K562 (cell line): ENCODE data around the gene SRRT. TPM values are rescaled to one million over a fixed set of nuclear protein-coding genes. Genes with fewer than 3 reads are reported as not detected.

Experiments used
- ATAC-seq: fragments of 200-7000 bp; cut with Tn5 transposase; 3 replicates; pipeline ENCODE4 v1.9.1; 2020; ENCODE audit warnings: moderate library complexity
- BruUV-seq: library from RNA; stranded (reverse); fragments of 400-500 nt; replicated peaks from 2 replicates; lab custom pipeline; 2021; lab: Mats Ljungman, UMichigan
- CTCF ChIA-PET: fragments of 300-600 bp; formaldehyde crosslinking; extraction: SDS; loops from one replicate; lab custom pipeline; 2021; ENCODE audit warnings: low intra/inter-chr PET ratio; lab: Yijun Ruan, JAX
- POLR2A ChIA-PET: fragments of 300-600, 350-650 bp; sonication (Branson Sonifier 250); formaldehyde crosslinking; extraction: SDS; loops from one replicate; lab custom pipeline; 2021; ENCODE audit warnings: antibody characterized with exemption, inconsistent platforms; lab: Yijun Ruan, JAX
- DNase-seq, 4 experiments: peaks; one replicate each; pipeline versions ENCODE4 v3.0.0 to v3.0.0-alpha.2; 2011 to 2018; ENCODE audit warnings: low spot score in 3 of 4, mixed read lengths in 3 of 4; ENCODE audit errors: extremely low read depth in 1 of 4
- FAIRE-seq: peaks from 2 replicates; lab custom pipeline; 2011; peaks lifted over from hg19 to GRCh38; lab: Jason Lieb, UNC
- H2AFZ ChIP-seq: 2 replicates; pipeline ENCODE4 v1.6.0; 2011; ENCODE audit warnings: low read depth, low read length, control low read depth, inconsistent platforms
- H3K27ac ChIP-seq: fragments of 200-600 bp; 3 replicates; pipeline ENCODE4 v1.8.0; 2011; ENCODE audit warnings: low read depth, mild to moderate bottlenecking, control low read depth, inconsistent platforms, low read length, moderate library complexity, mixed read lengths; ENCODE audit errors: extremely low read depth
- H3K27me3 ChIP-seq, 2 experiments: fragments of 300-600 bp in 1 of 2; 2 replicates in 1 of 2; 3 replicates in 1 of 2; pipeline versions ENCODE4 v1.6.0 to v1.8.0; 2011; ENCODE audit warnings: inconsistent platforms in 2 of 2, low read length in 2 of 2, mild to moderate bottlenecking in 1 of 2, mixed read lengths in 1 of 2, moderate library complexity in 1 of 2; ENCODE audit not compliant: control insufficient read depth in 2 of 2, insufficient read depth in 2 of 2
- H3K36me3 ChIP-seq: fragments of 300-600 bp; 3 replicates; pipeline ENCODE4 v1.8.0; 2011; ENCODE audit warnings: mild to moderate bottlenecking, low read length, inconsistent platforms; ENCODE audit not compliant: control insufficient read depth, insufficient read depth
- H3K4me1 ChIP-seq, 2 experiments: fragments of 200-600 bp in 1 of 2; replicated peaks in 1 of 2; 2 replicates in 1 of 2; 3 replicates in 1 of 2; pipeline versions ENCODE4 v1.5.1 to v1.8.0; 2011; ENCODE audit warnings: inconsistent platforms in 2 of 2, low read length in 2 of 2, mild to moderate bottlenecking in 1 of 2, mixed read lengths in 1 of 2, moderate library complexity in 1 of 2; ENCODE audit not compliant: control insufficient read depth in 2 of 2, insufficient read depth in 2 of 2
- H3K4me2 ChIP-seq: 2 replicates; pipeline ENCODE4 v1.6.1; 2011; ENCODE audit warnings: low read length, control low read depth, inconsistent platforms, mixed read lengths; ENCODE audit not compliant: insufficient read depth
- H3K4me3 ChIP-seq: fragments of 200-600 bp; sonication (generic), shearing (Covaris generic); 2 replicates; pipeline ENCODE4 v1.5.1; 2016; ENCODE audit warnings: control low read depth, inconsistent platforms
- H3K79me2 ChIP-seq: fragments of 200-600 bp; 3 replicates; pipeline ENCODE4 v1.8.0; 2011; ENCODE audit warnings: low read length, inconsistent platforms; ENCODE audit not compliant: control insufficient read depth, insufficient read depth
- H3K9ac ChIP-seq, 2 experiments: 2 replicates each; pipeline versions ENCODE4 v1.6.0 to v1.6.1; 2011; ENCODE audit warnings: low read depth in 2 of 2, low read length in 2 of 2, control low read depth in 1 of 2, inconsistent platforms in 1 of 2, mild to moderate bottlenecking in 1 of 2, mixed read lengths in 1 of 2; ENCODE audit not compliant: insufficient read depth in 1 of 2
- H3K9me1 ChIP-seq: one replicate; pipeline ENCODE4 v1.6.0; 2011; ENCODE audit warnings: inconsistent platforms, mild to moderate bottlenecking, low read length, moderate library complexity; ENCODE audit not compliant: control insufficient read depth, insufficient read depth
- H3K9me3 ChIP-seq: replicated peaks from 2 replicates; pipeline ENCODE4 v1.5.1; 2011; ENCODE audit warnings: low read depth, low read length, inconsistent platforms; ENCODE audit not compliant: control insufficient read depth, insufficient read depth
- H4K20me1 ChIP-seq: replicated peaks from 2 replicates; pipeline ENCODE4 v1.6.1; 2011; ENCODE audit warnings: low read length, inconsistent platforms, mixed read lengths; ENCODE audit not compliant: control insufficient read depth, insufficient read depth
- ARID4B ChIP-seq: sonication (generic); formaldehyde crosslinking; IDR thresholded peaks from 2 replicates; pipeline ENCODE4 v1.8.0; 2022; ENCODE audit warnings: mild to moderate bottlenecking, missing genetic modification reagents
- E2F5 ChIP-seq: sonication (generic); formaldehyde crosslinking; IDR thresholded peaks from 2 replicates; pipeline ENCODE4 v1.8.0; 2022; ENCODE audit warnings: mild to moderate bottlenecking, missing genetic modification reagents
- EHMT2 ChIP-seq: fragments of 450-650 bp; IDR thresholded peaks from 2 replicates; pipeline ENCODE4 v1.6.1; 2018; ENCODE audit warnings: antibody characterized with exemption
- GABPB2 ChIP-seq: fragments of 250-450 bp; sonication (Bioruptor Pico); conservative IDR thresholded peaks from 2 replicates; pipeline ENCODE4 v1.5.1; 2021; ENCODE audit warnings: mild to moderate bottlenecking
- KDM2B ChIP-seq: fragments of 250-450 bp; sonication (Bioruptor Pico); IDR thresholded peaks from 2 replicates; pipeline ENCODE4 v1.8.0; 2021; ENCODE audit warnings: mild to moderate bottlenecking, moderate library complexity
- KLF13 ChIP-seq: fragments of 450-650 bp; IDR thresholded peaks from 2 replicates; pipeline ENCODE4 v1.6.1; 2016; ENCODE audit warnings: missing genetic modification characterization, low read depth, mild to moderate bottlenecking, missing compliant biosample characterization, moderate library complexity, borderline replicate concordance
- MBD2 ChIP-seq: sonication (generic); IDR thresholded peaks from 2 replicates; pipeline ENCODE4 v1.6.1; 2016; ENCODE audit warnings: low read depth, borderline replicate concordance
- POLR3A ChIP-seq: IDR thresholded peaks from 2 replicates; pipeline ENCODE4 v1.6.1; 2011; ENCODE audit warnings: borderline replicate concordance, mild to moderate bottlenecking, moderate library complexity; ENCODE audit not compliant: insufficient read length, insufficient read depth; ENCODE audit errors: extremely low read depth
- PTTG1 ChIP-seq: fragments of 450-650 bp; IDR thresholded peaks from 2 replicates; pipeline ENCODE4 v1.6.1; 2016; ENCODE audit warnings: low read depth, mild to moderate bottlenecking, missing genetic modification characterization, missing compliant biosample characterization
- RAD51 ChIP-seq: fragments of 450-650 bp; IDR thresholded peaks from 2 replicates; pipeline ENCODE4 v1.7.1; 2016; ENCODE audit warnings: low read depth, mild to moderate bottlenecking, borderline replicate concordance
- THRAP3 ChIP-seq: fragments of 450-650 bp; IDR thresholded peaks from 2 replicates; pipeline ENCODE4 v1.6.1; 2016; ENCODE audit warnings: mild to moderate bottlenecking, inconsistent platforms, borderline replicate concordance
- TRIM24 ChIP-seq, 2 experiments: fragments of 450-650 bp; IDR thresholded peaks; 2 replicates each; pipeline ENCODE4 v1.6.1; 2016
- ZFPM2 ChIP-seq: fragments of 250-450 bp; sonication (Bioruptor Pico); IDR thresholded peaks from 2 replicates; pipeline ENCODE4 v1.5.1; 2022; ENCODE audit warnings: mild to moderate bottlenecking
- ZNF12 ChIP-seq: sonication (generic); formaldehyde crosslinking; IDR thresholded peaks from 2 replicates; pipeline ENCODE4 v1.4.0; 2020; ENCODE audit warnings: mild to moderate bottlenecking, missing genetic modification reagents
- WGBS: fragments of 100-300 bp; shearing (Covaris generic); methylation state at CpG from one replicate; pipeline ENCODE4 v1.1.6; 2016; ENCODE audit warnings: low coverage, mixed read lengths; ENCODE audit not compliant: insufficient coverage; ENCODE audit errors: missing lambda C conversion rate; 5-methylcytosine and 5-hydroxymethylcytosine counted together
- in situ Hi-C: fragments of 300-500 bp; cut with MboI; formaldehyde crosslinking; loops from 4 replicates; pipeline ENCODE4 v1.15.0; 2018; ENCODE audit warnings: inconsistent platforms, mixed read lengths
- intact Hi-C: fragments of 100-400 bp; cut with micrococcal nuclease; formaldehyde crosslinking; loops from 2 replicates; pipeline ENCODE4 v1.14.2; 2022
- polyA plus RNA-seq, 8 experiments: library from polyadenylated mRNA; depleted of rRNA in 4 of 8; stranded (reverse) in 5 of 8; unstranded in 3 of 8; fragments of >200 nt; fragmentation: Nextera tagmentation in 2 of 8; fragmentation: Illumina TruSeq in 1 of 8; extraction: Ambion mirVana in 2 of 8; extraction: Trizol in 1 of 8; gene quantifications; 2 replicates each; pipeline versions ENCODE4 v1.2.1 to v1.2.3, GENCODE V29; 2011 to 2014; ENCODE audit warnings: inconsistent platforms in 1 of 8, missing spikeins in 1 of 8
- total RNA-seq, 7 experiments: library from RNA; depleted of rRNA in 6 of 7; stranded (reverse); fragments of >200 nt in 6 of 7; fragmentation: Illumina TruSeq in 2 of 7; extraction: Trizol in 2 of 7; gene quantifications; 2 replicates each; pipeline versions ENCODE4 v1.2.1 to v1.2.3, GENCODE V29; 2011 to 2021; ENCODE audit warnings: low replicate concordance in 1 of 7

The SRRT gene
- total and polyA plus RNA-seq, 9 of the 15 experiments (the other 6 are each of a cell fraction or from before 2014, with no cell fraction given): 10.3 to 263 (median 84.4) TPM

GRCh38 chr7:100835903-100836811, 38.7 kb upstream of the SRRT start (continued):
- 0 out of 2 replicates have a peak, but pooled peaks have one; percentile 21 for TF ChIP-seq ARID4B

GRCh38 chr7:100836812-100837098, 38.1 kb upstream of the SRRT start:
- DNase-seq: peak in 1 of 4 experiments; percentile 40
- Histone ChIP-seq H3K9me3 (no peaks in the 10 kb centered on the region), H3K4me3 (peak overlapping the region; percentile 21; the same call in 1 of the 2 replicates), H4K20me1 (no peaks in the 10 kb centered on the region), H3K27me3 (no peaks in the 10 kb centered on the region), H3K9me1 (no peaks in the 10 kb centered on the region), H3K4me1 (peaks cover 12 to 48% of the 10 kb centered on the region in 2 experiments; a peak in 3 of 5 replicates), H3K36me3 (no peaks in the 10 kb centered on the region), H3K9ac (peak overlapping the region; percentile 74 to 88), H3K79me2 (no peaks in the 10 kb centered on the region), H2AFZ (peak overlapping the region; percentile 87; the same call in 1 of the 2 replicates), H3K27ac (peak overlapping the region; percentile 80), H3K4me2 (peak overlapping the region; percentile 72)
- 31% methylated on average over 3 of the region's 6 CpGs for WGBS
- ChIA-PET POLR2A (no interaction called here), CTCF (interaction anchor here (0.6 kb wide), 1 partner anchor 115 kb away, joined by 3 read pairs; no protein-coding TSS in a partner anchor)
- in situ Hi-C loops: no loop called here
- ATAC-seq: no peak
- intact Hi-C loops: no loop called here
- no TSS peak for BruUV-seq
- no peak for FAIRE-seq
- TF ChIP-seq GABPB2 (no peak), ZNF12 (CRISPR knock-in tag) (no peak), ZFPM2 (CRISPR knock-in tag) (no peak), EHMT2 (no peak), PTTG1 (tag) (no peak), POLR3A (no peak), KDM2B (CRISPR knock-in tag) (no peak), MBD2 (no peak), TRIM24 (IDR thresholded peaks at IDR 0.05) (no peak), THRAP3 (no peak), KLF13 (tag) (no peak), E2F5 (no peak), RAD51 (no peak)
